Neural progenitor cell (in vitro differentiated cells): ENCODE measurements around the gene DLG2.

Experiments
- EZH2 ChIP-seq: fragments of 200-600 bp; sonication (generic); IDR thresholded peaks from 2 replicates; pipeline ENCODE4 v1.6.1; 2017; ENCODE audit warnings: antibody characterized with exemption, mild to moderate bottlenecking, moderate library complexity
- TF ChIP-seq, protein P1 (sequence below): fragments of 200-600 bp; sonication (generic); IDR thresholded peaks from 2 replicates; pipeline ENCODE4 v1.5.1; 2017; ENCODE audit warnings: antibody characterized with exemption, mild to moderate bottlenecking

DNA sequence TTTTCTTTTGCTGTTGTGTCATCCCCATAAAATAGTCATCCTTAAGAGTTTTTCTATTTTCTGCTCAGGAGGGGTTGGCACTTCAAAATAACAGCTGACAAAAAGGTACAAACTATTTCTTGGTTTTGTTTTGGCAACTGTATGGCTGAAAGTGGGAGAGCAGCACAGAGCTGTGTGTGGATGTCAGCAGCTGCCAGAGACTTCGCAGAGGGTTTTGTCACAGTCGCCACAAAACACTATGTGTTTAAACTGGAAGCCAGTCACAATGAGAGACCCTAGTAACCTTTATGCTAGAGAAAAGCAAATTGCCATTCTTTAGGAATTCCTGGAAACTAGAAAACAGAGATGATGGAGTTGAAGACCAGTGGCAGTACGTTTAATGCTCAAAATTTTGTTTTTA lies 2151.4 kb downstream of the DLG2 start:
- TF ChIP-seq, protein P1, sequence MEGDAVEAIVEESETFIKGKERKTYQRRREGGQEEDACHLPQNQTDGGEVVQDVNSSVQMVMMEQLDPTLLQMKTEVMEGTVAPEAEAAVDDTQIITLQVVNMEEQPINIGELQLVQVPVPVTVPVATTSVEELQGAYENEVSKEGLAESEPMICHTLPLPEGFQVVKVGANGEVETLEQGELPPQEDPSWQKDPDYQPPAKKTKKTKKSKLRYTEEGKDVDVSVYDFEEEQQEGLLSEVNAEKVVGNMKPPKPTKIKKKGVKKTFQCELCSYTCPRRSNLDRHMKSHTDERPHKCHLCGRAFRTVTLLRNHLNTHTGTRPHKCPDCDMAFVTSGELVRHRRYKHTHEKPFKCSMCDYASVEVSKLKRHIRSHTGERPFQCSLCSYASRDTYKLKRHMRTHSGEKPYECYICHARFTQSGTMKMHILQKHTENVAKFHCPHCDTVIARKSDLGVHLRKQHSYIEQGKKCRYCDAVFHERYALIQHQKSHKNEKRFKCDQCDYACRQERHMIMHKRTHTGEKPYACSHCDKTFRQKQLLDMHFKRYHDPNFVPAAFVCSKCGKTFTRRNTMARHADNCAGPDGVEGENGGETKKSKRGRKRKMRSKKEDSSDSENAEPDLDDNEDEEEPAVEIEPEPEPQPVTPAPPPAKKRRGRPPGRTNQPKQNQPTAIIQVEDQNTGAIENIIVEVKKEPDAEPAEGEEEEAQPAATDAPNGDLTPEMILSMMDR: no peak
- no peak for TF ChIP-seq EZH2
